ENCODE data around the gene TSPAN17.

Gene TSPAN17

GRCh38 chr5:176704355-176704754 lies 57.1 kb downstream of the TSPAN17 start:
- DNase-seq (ENCODE audit: low read depth in 2 of 3, low spot score in 2 of 3) = no peak

- DNase-seq (ENCODE audit: low read depth in 2 of 3, low spot score in 2 of 3) = no peak
Observed at GRCh38 chr5:176704817-176705216, 57.5 kb downstream of the TSPAN17 start.

Data from activated CD8-positive, alpha-beta memory T cell treated with anti-CD3 and anti-CD28 coated beads for 48 hours (primary cell).